Suprapubic skin (tissue), 4 donors: Measurements from ENCODE around the gene BAZ1A. TPM values are rescaled to one million over a fixed set of nuclear protein-coding genes. Genes with fewer than 3 reads are reported as not detected.

Experiments
- DNase-seq, 2 donors: peaks; one replicate each; pipeline ENCODE4 v3.0.0-alpha.2; 2019; ENCODE audit warnings: low spot score in 2 of 2
- H3K27ac ChIP-seq: fragments of 200-600 bp; sonication (generic); one replicate; pipeline ENCODE4 v1.5.1; 2019
- H3K27me3 ChIP-seq: fragments of 200-600 bp; sonication (generic); one replicate; pipeline ENCODE4 v1.5.1; 2019
- H3K36me3 ChIP-seq: fragments of 200-600 bp; sonication (generic); one replicate; pipeline ENCODE4 v1.5.1; 2019
- H3K4me1 ChIP-seq: fragments of 200-600 bp; sonication (generic); one replicate; pipeline ENCODE4 v1.5.1; 2019
- H3K4me3 ChIP-seq: fragments of 200-600 bp; sonication (generic); one replicate; pipeline ENCODE4 v1.5.1; 2019; ENCODE audit warnings: mild to moderate bottlenecking
- H3K9me3 ChIP-seq: fragments of 200-600 bp; sonication (generic); one replicate; pipeline ENCODE4 v1.5.1; 2019
- CTCF ChIP-seq, 2 donors: fragments of 200-600 bp in 1 of 2; fragments of 450-650 bp in 1 of 2; sonication (generic) in 1 of 2; IDR thresholded peaks; one replicate each; pipeline ENCODE4 v1.5.1; 2016 to 2019; ENCODE audit warnings: antibody characterized with exemption in 2 of 2, mild to moderate bottlenecking in 1 of 2, moderate library complexity in 1 of 2
- EP300 ChIP-seq: sonication (generic); formaldehyde crosslinking; IDR thresholded peaks from one replicate; pipeline ENCODE4 v1.6.1; 2017; ENCODE audit warnings: antibody characterized with exemption
- POLR2A ChIP-seq, 2 donors: fragments of 450-650 bp; IDR thresholded peaks; one replicate each; pipeline ENCODE4 v1.6.1; 2017; ENCODE audit warnings: antibody characterized with exemption in 2 of 2, mild to moderate bottlenecking in 2 of 2, moderate library complexity in 2 of 2
- POLR2AphosphoS5 ChIP-seq, 3 donors: sonication (generic); formaldehyde crosslinking; IDR thresholded peaks; one replicate each; pipeline ENCODE4 v1.6.1; 2017; ENCODE audit warnings: antibody characterized with exemption in 3 of 3
- WGBS: methylation state at CpG from one replicate; pipeline ENCODE4 v1.1.5; 2018; 5-methylcytosine and 5-hydroxymethylcytosine counted together
- total RNA-seq, 4 donors: library from RNA; depleted of rRNA; stranded (reverse); fragments of >200 nt; gene quantifications; one replicate each; pipeline ENCODE4 v1.1.0, GENCODE V29; 2016

BAZ1A gene
- total RNA-seq, 4 donors from 2014 or later = 37.0 to 95.1 (median 55.7) TPM

- no peak for DNase-seq
- H3K36me3 ChIP-seq = peaks cover 55% of the 10 kb centered on the region
- TF ChIP-seq POLR2A (IDR thresholded peaks at IDR 0.05) (no peak), EP300 (no peak), CTCF (IDR thresholded peaks at IDR 0.05) (no peak), POLR2AphosphoS5 (IDR thresholded peaks at IDR 0.05) (no peak)
- no peak overlapping the region for H3K4me3 ChIP-seq
- no peaks in the 10 kb centered on the region for H3K9me3 ChIP-seq
- H3K4me1 ChIP-seq = no peaks in the 10 kb centered on the region
- WGBS = 86% methylated on average over 3 of the region's 3 CpGs
- H3K27ac ChIP-seq = no peak overlapping the region
- no peaks in the 10 kb centered on the region for H3K27me3 ChIP-seq
Observed at GRCh38 chr14:34766060-34766459, 109.1 kb downstream of the BAZ1A start.

GRCh38 chr14:34755215-34755614 lies 119.9 kb downstream of the BAZ1A start:
- Histone ChIP-seq H3K4me3 (no peak overlapping the region), H3K27me3 (no peaks in the 10 kb centered on the region), H3K27ac (no peak overlapping the region), H3K4me1 (no peaks in the 10 kb centered on the region), H3K9me3 (no peaks in the 10 kb centered on the region), H3K36me3 (peaks cover 71% of the 10 kb centered on the region)
- WGBS = 99% methylated on average over 2 of the region's 2 CpGs
- no peak for DNase-seq
- TF ChIP-seq POLR2A (IDR thresholded peaks at IDR 0.05) (no peak), CTCF (IDR thresholded peaks at IDR 0.05) (no peak), EP300 (no peak), POLR2AphosphoS5 (IDR thresholded peaks at IDR 0.05) (no peak)

- peaks cover 65% of the 10 kb centered on the region for H3K36me3 ChIP-seq
- DNase-seq = no peak
Observed at GRCh38 chr14:34754687-34755086, 120.5 kb downstream of the BAZ1A start.

GRCh38 chr14:34750670-34751069 lies 124.5 kb downstream of the BAZ1A start:
- Histone ChIP-seq H3K36me3 (peaks cover 31% of the 10 kb centered on the region), H3K27ac (no peak overlapping the region)
- TF ChIP-seq CTCF (IDR thresholded peaks at IDR 0.05) (no peak), POLR2A (IDR thresholded peaks at IDR 0.05) (no peak), EP300 (no peak), POLR2AphosphoS5 (IDR thresholded peaks at IDR 0.05) (no peak)

More at GRCh38 chr14:34754687-34755086, 120.5 kb downstream of the BAZ1A start:
- no peaks in the 10 kb centered on the region for H3K9me3 ChIP-seq
- H3K27ac ChIP-seq = no peak overlapping the region
- no peaks in the 10 kb centered on the region for H3K27me3 ChIP-seq
- no peaks in the 10 kb centered on the region for H3K4me1 ChIP-seq
- WGBS = 92% methylated on average over 1 of the region's 1 CpG
- TF ChIP-seq POLR2A (IDR thresholded peaks at IDR 0.05) (no peak), EP300 (no peak), POLR2AphosphoS5 (IDR thresholded peaks at IDR 0.05) (no peak), CTCF (IDR thresholded peaks at IDR 0.05) (no peak)
- no peak overlapping the region for H3K4me3 ChIP-seq

GRCh38 chr14:34750233-34750632 lies 124.9 kb downstream of the BAZ1A start:
- WGBS = 98% methylated on average over 2 of the region's 2 CpGs
- no peak for TF ChIP-seq POLR2A (IDR thresholded peaks at IDR 0.05)
- no peak for TF ChIP-seq CTCF (IDR thresholded peaks at IDR 0.05)
- TF ChIP-seq POLR2AphosphoS5 (IDR thresholded peaks at IDR 0.05) = no peak
- TF ChIP-seq EP300 = no peak
- Histone ChIP-seq H3K27ac (no peak overlapping the region), H3K9me3 (no peaks in the 10 kb centered on the region), H3K4me1 (no peaks in the 10 kb centered on the region), H3K27me3 (no peaks in the 10 kb centered on the region), H3K36me3 (peaks cover 27% of the 10 kb centered on the region), H3K4me3 (no peak overlapping the region)
- DNase-seq = no peak

More at GRCh38 chr14:34750670-34751069, 124.5 kb downstream of the BAZ1A start:
- no peak overlapping the region for H3K4me3 ChIP-seq
- no peak for DNase-seq
- H3K4me1 ChIP-seq = no peaks in the 10 kb centered on the region
- no peaks in the 10 kb centered on the region for H3K9me3 ChIP-seq
- H3K27me3 ChIP-seq = no peaks in the 10 kb centered on the region
